HG02623 (cell line): ENCODE data around the gene MAP7D2.

Source experiments
- ATAC-seq: cut with Tn5 transposase; IDR thresholded peaks from one replicate; pipeline ENCODE4 v1.9.1; 2021; ENCODE audit warnings: moderate library complexity; ENCODE audit not compliant: unreplicated experiment

Gene MAP7D2

GRCh38 chrX:20046223-20046622, 70.5 kb downstream of the MAP7D2 start:
- no peak for ATAC-seq

- no peak for ATAC-seq
These were observed 74.5 kb downstream of the MAP7D2 start for GRCh38 chrX:20042221-20042620.

DNA sequence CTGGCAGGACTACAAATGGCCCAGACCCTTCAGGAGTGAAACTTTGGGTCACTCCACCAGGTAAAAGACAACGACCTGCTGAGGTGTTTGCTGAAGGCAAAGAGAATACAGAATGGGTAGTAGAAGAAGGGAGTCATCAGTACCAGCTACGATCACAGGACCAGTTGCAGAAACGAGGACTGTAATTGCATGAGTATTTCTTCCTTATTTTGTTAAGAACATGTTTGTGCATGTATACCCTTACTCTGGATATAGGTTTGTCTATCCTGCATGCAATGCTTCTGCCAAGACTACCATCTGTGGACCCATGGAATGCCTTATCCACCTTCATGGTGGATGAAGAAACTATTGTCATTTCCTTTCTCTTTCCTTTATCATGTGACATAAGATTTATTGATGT, 77.7 kb downstream of the MAP7D2 start:
- ATAC-seq, result no peak

GRCh38 chrX:20037186-20037585, 79.5 kb downstream of the MAP7D2 start:
- no peak for ATAC-seq

- ATAC-seq, result no peak
These were observed 84.5 kb downstream of the MAP7D2 start for GRCh38 chrX:20032201-20032600.

GRCh38 chrX:20029728-20030127, 87.0 kb downstream of the MAP7D2 start:
- ATAC-seq, result no peak

DNA sequence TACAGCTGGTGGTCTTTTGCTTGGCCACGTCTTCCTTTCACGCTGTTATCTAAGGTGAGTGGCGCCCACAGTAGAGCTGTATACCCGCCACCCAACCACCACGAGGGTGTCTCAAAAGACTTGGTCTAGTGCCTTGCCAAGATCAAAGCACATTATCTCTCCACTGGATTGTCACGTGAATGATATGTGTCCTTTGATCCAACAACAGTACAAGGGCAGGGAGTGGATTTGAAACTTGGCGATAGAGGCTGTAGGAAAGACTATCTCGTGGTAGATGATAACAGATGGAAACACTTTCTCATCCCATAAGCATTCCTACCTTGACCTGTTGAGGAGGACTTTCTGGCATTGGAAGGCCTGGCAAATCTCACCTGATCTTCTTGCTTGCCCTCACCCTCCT, 88.1 kb downstream of the MAP7D2 start:
- no peak for ATAC-seq

- ATAC-seq, result no peak
These were observed 90.4 kb downstream of the MAP7D2 start for GRCh38 chrX:20026278-20026677.

GRCh38 chrX:20019672-20020365, 96.9 kb downstream of the MAP7D2 start:
- no peak for ATAC-seq

DNA sequence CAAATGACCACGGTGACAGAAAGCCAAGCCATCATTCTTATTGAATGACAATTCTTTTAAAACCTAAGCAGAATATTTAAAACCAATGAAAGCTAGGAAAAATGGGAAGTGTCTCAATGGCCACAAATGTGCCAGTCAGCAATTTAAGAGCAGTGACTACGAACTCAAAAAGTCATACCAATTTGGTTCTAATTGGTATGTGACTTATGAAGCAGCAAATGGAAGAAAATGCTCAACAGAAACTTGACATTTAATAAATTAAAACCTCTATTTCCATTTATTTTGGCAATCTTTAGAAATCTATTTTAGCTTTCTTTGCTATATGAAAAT, 100.1 kb downstream of the MAP7D2 start:
- ATAC-seq, result no peak

GRCh38 chrX:20015945-20016615, 100.6 kb downstream of the MAP7D2 start:
- no peak for ATAC-seq

GRCh38 chrX:20015422-20015821, 101.3 kb downstream of the MAP7D2 start:
- ATAC-seq, result no peak

DNA sequence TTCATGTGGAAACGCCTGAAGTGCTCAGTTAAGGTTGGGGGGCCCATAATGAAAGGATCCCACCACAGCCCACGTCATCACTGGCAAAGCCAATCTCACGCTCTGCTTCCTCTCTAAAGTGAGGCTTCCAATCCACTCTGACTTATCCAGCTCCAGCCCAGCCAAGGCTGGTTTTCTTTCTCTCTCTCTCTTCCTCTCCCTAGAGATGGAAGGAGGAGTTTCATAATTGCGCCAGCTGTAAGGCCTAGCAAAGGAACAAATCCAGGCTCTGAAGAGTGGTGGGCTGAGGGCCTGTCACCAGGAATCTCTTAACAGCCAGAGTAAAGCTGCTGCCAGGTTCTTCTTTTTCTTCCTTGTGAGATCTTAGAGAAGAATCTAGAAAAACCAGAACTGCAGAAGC, 105.1 kb downstream of the MAP7D2 start:
- no peak for ATAC-seq

DNA sequence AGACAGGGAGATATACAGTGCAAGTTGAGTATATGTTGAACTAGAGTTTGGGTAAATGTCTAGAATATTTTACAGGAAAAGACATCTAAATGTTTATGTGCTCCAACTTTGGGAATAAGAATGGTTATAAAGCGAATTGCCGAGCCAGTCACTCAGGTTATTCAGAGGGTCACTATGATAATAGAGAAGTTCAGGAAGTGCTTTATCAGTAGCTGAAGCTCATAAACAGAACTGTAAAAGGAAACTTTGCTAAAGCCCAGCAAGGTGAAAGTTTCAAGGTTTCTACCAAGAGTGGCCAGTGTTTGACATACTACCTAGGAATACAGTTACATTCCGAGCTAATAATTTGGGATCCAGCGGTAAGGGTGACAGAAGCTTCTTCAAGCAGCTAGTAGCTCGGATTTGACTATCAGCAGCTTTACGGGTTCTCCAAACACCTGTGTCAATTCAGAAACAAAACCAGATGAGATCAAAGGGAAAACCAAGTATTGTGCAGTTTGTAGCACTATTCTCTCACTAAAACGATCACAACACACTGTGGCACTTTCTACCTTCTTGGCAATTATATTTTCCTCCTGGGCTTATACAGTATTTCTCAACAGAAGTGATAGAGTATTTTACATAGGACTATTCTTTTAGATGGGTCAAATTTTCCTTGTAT, 108.6 kb downstream of the MAP7D2 start:
- no peak for ATAC-seq

DNA sequence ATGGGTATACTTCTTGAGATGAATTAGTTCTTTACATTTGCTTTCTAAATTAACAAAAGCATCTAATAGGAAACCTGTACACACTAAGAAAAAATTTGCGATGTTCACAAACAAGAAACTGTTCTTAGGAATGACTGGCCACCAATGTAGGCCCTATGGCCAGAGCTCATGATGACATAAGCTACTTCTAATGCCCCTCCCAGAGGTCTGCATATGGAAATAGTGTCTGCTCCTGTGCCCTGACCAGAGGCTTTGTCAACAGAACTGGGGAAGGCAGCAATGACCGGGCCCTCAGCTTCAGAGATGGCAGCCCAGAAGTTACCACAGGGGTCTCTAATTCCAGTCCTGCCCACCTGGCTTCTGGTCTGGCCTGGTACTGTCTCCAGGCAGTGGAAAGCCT, 110.8 kb downstream of the MAP7D2 start:
- no peak for ATAC-seq

DNA sequence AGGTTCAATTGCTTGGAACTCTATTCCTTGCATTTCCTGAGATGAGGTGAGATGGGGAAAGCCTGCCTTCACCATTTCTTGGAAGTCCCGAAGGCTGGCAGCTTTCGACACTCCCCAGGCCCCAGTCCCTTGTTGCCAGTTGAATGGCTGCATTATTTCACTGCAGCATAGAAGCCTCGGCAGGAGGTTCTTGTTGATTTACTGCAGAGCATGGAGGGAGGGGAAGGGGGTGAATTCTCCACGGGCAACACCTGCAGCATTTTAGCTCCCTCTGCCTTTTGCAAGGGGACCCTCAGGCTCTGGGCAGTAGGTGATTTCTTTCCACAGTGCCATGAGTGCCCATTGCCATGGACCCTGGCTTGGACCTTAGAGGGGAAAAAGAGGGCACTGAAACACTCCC, 115.1 kb downstream of the MAP7D2 start:
- ATAC-seq, result no peak

DNA sequence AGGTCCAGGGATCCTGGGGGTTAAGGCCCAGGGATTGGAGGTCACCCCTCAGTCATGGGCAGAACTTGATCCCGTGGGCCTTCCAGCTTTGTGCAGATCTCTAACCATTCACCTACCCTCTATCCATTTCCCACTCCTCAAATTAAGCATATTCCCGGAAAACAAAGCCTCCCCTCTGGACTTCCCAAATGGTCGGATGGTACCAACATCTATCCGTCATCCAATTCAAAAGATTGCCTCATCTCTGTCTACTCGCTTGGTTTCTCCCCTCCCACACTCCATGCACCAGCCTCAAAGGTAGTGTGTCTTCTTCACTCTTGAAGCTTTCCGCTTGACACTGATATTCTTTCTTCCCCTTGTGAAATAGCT, 125.4 kb downstream of the MAP7D2 start:
- no peak for ATAC-seq

GRCh38 chrX:19990556-19991349, 126.0 kb downstream of the MAP7D2 start, which contains the start of gene BCLAF3:
Gene BCLAF3 (minus strand): TSS chrX:19991061. CDS start chrX:19970264, 20,797 bp downstream.
- ATAC-seq, result peak; percentile 92

GRCh38 chrX:19990151-19990555, 126.6 kb downstream of the MAP7D2 start:
- ATAC-seq, result peak; percentile 19

- ATAC-seq, result no peak
These were observed 128.9 kb downstream of the MAP7D2 start for GRCh38 chrX:19987856-19988255.

GRCh38 chrX:19986531-19986930, 130.2 kb downstream of the MAP7D2 start:
- no peak for ATAC-seq
